GM08714 (cell line): Measurements from ENCODE around the gene RNASE8.
A peak's percentile ranks its signal among the peaks of the same experiment; 100 is the strongest.

Experiments
- H3K4me3 ChIP-seq: fragments of 200-500 bp; sonication (Bioruptor generic); 2 replicates; pipeline ENCODE4 v1.5.1; 2014; ENCODE audit warnings: mild to moderate bottlenecking, low read length, inconsistent platforms
- ZNF274 ChIP-seq: IDR thresholded peaks from 2 replicates; pipeline ENCODE4 v1.6.1; 2012; ENCODE audit warnings: mild to moderate bottlenecking, low read depth, low read length

RNASE8 gene

DNA sequence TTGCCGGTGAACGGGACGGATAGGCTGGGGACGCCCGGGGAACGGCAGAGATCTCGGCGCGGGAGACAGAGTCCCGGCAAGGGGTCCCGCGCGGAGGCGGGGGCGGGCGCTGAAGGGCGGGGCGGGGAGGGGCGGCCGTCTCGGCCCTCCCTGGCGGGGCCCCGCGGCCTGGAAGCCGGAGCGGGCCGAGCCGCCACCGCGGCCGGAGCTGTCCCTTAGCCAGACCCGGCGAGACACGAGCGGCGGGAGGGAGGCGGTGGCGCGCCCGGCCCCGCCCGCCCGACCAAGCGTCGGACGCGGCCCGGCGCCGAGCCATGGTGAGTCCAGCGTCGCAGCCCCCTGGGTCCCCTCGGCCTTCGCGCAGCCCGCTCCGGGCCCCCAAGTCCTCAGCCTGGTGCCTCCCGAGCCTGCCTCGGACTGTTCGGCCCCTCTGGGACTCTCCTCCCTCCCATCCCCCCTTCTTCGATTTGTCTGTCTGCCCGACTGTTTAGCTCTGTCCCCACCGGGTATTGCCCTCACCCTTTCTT lies 12.5 kb downstream of the RNASE8 start, which contains the start of gene ARHGEF40:
Gene ARHGEF40, plus strand, starts transcription at position 222 of the 527 bp plus-strand sequence. Its CDS starts 93 bp downstream, at position 315.
- TF ChIP-seq ZNF274: no peak
- H3K4me3 ChIP-seq: peak within 1 kb of the TSS; percentile 56; the same call in 1 of the 2 replicates

DNA sequence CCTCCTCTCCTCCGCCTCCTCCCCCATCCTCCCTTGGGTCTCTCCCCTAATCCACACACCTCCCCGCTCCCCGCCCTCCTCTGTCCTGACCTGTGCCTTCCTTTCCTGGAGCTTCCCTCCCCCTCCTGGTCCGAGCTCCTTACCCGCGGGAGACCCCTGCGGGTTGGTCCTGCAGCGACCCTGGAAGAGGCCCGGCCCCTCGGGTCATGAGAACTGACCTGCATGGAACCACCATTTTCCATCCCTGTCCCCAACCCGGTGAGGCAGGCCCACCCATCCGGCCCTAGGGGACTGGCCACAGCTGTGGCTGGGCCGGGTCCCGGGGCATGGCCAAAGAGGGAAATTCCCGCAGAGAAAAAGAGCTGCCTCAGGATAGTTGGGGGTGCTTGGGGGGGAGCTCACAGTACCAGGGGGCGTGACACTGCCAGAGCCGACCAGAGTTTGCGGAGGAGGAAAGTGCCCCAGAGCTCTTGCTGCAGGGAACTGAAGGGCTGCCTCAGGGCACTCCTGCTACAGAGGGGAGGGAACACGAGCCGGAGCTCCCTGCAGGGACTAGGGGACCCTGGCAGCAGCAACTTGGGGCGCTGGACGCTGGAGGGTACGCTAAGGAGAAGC lies 13.1 kb downstream of the RNASE8 start:
- peak overlapping the region; percentile 56; the same call in 1 of the 2 replicates for H3K4me3 ChIP-seq
- no peak for TF ChIP-seq ZNF274

DNA sequence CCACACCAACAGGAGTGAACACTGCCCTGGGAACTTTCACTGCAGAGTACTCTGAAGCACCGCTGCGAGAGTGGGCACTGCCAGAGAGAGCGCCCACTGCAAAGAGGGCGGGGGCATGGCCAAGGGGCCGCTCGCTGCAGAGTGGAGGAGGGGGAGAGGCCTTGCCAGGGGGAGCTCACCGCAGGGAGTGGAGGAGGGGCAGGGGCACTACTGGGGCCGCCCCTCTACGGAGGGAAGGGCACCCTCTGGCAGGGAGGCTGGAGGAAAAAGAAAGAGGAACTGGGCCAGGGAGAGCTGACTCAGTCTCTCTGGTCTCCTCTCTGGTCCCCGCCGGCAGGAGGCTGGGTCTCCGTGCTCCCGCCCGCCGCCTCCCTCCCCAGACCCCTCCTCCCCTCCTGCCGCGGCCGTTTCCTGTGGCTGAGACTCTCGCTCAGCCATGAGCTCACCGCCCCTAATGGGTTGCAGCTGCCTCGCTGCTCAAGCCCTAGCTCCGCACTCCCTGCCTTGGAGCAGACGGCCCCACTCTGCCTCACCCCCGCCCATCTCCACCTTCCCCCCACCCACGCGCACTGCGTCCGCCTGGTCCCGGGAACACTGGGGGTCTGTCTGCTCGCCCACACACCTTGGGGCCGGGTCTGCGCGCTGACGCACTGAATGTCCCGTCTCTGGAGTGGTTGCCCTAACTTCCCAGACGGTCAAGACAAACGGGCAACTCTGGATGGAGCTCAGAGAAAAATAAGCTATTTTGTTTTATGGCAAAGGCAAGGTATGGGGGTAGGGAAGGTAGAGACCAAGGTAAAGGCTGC lies 13.8 kb downstream of the RNASE8 start:
- TF ChIP-seq ZNF274: no peak

DNA sequence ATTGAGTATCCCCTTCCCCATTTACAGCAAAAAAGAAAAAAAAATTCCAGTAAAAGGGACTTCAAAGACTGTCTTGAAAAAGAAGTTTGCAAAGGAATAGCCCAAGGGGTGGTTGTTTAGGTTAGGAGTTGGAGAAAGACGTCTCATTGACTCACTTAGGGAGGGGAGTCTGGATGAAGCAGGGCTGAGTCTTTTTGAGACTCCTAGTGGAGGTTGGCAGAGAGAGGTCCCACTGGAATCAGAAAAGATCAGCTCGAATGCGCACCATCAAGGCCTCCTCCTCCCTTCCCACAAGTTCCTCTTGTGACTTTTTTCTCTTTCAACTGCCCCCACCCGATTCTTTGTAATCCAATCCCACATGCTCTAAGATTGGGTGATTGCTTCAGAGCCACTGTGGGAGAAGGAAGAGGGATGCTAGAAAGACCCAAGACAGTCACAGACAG lies 14.4 kb downstream of the RNASE8 start:
- no peak for TF ChIP-seq ZNF274
- peak overlapping the region; percentile 51; the same call in 1 of the 2 replicates for H3K4me3 ChIP-seq

More for the DNA sequence above, 13.8 kb downstream of the RNASE8 start:
- peak overlapping the region; percentile 56; the same call in 1 of the 2 replicates for H3K4me3 ChIP-seq

DNA sequence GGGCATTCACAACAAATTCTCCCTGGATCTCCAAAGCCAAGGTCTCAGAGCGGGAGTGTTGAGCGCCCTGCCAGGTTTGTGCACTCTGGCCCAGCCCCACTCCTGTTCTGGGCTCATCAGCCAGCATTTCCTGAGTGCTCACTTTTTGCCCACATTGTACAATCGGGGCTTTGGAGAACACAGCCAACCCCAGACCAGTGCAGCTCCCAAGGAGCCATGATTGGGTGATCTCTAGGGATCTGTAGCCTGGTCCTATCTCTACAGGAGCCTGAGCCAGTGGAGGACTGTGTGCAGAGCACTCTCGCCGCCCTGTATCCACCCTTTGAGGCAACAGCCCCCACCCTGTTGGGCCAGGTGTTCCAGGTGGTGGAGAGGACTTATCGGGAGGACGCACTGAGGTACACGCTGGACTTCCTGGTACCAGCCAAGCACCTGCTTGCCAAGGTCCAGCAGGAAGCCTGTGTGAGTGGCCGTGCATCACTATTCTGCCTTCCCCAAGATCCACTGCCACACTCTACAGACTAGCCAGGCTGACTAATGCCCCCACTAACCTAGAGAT lies 15.2 kb downstream of the RNASE8 start:
- H3K4me3 ChIP-seq: no peak overlapping the region
- no peak for TF ChIP-seq ZNF274

DNA sequence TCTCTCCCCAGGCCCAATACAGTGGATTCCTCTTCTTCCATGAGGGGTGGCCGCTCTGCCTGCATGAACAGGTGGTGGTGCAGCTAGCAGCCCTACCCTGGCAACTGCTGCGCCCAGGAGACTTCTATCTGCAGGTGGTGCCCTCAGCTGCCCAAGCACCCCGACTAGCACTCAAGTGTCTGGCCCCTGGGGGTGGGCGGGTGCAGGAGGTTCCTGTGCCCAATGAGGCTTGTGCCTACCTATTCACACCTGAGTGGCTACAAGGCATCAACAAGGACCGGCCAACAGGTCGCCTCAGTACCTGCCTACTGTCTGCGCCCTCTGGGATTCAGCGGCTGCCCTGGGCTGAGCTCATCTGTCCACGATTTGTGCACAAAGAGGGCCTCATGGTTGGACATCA lies 16.3 kb downstream of the RNASE8 start:
- TF ChIP-seq ZNF274: no peak
- H3K4me3 ChIP-seq: no peak overlapping the region

DNA sequence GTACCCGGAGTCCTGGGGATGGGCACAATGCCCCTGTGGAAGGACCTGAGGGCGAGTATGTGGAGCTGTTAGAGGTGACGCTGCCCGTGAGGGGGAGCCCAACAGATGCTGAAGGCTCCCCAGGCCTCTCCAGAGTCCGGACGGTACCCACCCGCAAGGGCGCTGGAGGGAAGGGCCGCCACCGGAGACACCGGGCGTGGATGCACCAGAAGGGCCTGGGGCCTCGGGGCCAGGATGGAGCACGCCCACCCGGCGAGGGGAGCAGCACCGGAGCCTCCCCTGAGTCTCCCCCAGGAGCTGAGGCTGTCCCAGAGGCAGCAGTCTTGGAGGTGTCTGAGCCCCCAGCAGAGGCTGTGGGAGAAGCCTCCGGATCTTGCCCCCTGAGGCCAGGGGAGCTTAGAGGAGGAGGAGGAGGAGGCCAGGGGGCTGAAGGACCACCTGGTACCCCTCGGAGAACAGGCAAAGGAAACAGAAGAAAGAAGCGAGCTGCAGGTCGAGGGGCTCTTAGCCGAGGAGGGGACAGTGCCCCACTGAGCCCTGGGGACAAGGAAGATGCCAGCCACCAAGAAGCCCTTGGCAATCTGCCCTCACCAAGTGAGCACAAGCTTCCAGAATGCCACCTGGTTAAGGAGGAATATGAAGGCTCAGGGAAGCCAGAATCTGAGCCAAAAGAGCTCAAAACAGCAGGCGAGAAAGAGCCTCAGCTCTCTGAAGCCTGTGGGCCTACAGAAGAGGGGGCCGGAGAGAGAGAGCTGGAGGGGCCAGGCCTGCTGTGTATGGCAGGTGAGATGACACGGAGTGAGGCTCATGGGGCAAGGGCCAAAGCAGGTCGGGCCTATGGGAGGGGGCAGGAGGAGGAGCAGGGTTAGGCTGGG lies 17.0 kb downstream of the RNASE8 start:
- TF ChIP-seq ZNF274: no peak
- no peak overlapping the region for H3K4me3 ChIP-seq

DNA sequence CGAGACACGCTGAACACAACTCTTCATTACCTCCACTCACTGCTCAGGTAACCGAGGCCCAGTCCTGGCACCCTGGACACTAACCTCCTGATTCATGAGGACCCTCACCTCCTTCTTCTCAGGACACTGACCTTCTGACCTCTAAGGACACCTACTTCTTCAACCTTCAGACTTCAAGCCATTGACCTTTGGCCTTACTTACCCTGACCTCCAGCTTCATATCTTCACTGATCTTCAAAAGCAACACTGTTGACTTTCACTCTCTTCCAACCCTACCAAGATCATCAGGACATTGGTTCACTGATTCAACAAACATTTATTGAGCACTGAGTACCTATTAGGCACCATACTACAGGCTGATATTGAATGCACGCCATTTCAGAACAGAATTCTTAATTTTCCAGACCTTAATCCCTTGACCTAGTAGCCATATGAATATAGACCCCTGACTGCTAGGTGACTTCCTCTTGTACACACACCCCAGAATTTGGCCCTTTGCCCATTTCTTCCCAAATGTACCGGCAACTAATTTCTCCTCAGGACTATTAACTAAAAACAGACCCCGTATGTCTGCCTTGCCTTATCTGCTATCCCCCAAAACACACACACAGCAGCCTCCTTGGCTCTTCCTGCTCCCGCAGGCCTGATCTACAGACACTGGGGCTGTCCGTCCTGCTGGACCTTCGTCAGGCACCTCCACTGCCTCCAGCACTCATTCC lies 18.3 kb downstream of the RNASE8 start:
- H3K4me3 ChIP-seq: no peak overlapping the region
- TF ChIP-seq ZNF274: no peak

DNA sequence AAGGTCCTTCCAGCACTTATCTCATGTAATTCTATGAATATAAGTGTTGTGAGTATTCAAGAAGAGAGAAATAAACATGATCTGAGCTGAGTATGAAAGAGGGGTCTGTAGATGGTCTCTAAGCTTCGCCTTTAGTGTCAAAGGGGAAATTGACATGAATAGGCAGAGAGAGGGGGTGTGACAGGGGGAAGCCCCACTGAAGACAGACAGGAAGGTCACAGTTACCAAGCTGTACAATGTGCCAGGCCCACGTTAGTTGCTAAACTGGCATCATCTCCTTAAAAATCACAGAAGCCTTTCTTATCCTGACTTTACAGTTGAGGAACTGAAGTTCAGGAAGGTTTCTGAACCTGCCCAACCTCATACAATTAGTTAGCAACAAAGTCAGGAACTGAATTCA lies 20.1 kb downstream of the RNASE8 start:
- no peak for TF ChIP-seq ZNF274
- no peak overlapping the region for H3K4me3 ChIP-seq

DNA sequence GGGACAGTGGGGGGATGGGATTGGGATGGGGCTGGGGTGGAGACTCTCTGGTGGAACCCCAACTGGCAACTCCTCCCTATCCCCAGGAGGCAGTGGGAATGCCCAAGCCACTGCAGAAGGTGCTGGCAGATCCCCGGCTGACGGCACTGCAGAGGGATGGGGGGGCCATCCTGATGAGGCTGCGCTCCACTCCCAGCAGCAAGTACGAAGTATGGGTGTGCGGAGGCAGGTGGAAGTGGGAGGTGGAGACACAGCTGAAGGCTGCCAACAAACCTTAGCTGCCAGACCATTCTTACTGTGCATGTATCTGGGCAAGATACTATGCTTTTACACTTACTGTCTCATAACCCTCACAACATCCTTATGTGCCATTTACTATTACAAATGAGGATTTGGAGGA lies 20.7 kb downstream of the RNASE8 start:
- no peak for TF ChIP-seq ZNF274
- H3K4me3 ChIP-seq: no peak overlapping the region

DNA sequence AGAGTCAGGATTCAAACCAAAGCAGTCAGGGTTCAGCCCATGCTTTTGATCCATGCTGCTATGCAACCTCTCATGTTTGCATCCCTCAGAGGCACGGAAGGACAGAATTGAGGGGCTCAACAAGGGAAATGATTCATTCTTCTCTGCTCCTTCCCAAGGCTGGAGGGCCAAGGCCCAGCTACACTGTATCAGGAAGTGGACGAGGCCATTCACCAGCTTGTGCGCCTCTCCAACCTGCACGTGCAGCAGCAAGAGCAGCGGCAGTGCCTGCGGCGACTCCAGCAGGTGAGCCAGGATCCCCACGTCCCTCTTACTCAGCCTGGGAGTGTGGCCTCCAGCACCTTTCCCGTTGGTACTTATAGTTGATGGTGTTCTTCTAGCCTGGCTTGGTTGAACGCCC lies 21.1 kb downstream of the RNASE8 start:
- TF ChIP-seq ZNF274: no peak
- H3K4me3 ChIP-seq: no peak overlapping the region

DNA sequence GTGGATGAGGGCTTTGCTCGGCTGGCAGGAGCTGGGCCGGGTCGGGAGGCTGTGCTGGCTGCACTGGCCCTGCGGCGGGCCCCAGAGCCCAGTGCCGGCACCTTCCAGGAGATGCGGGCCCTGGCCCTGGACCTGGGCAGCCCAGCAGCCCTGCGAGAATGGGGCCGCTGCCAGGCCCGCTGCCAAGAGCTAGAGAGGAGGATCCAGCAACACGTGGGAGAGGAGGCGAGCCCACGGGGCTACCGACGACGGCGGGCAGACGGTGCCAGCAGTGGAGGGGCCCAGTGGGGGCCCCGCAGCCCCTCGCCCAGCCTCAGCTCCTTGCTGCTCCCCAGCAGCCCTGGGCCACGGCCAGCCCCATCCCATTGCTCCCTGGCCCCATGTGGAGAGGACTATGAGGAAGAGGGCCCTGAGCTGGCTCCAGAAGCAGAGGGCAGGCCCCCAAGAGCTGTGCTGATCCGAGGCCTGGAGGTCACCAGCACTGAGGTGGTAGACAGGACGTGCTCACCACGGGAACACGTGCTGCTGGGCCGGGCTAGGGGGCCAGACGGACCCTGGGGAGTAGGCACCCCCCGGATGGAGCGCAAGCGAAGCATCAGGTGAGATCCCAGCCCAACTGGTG lies 24.0 kb downstream of the RNASE8 start:
- no peak overlapping the region for H3K4me3 ChIP-seq
- no peak for TF ChIP-seq ZNF274

DNA sequence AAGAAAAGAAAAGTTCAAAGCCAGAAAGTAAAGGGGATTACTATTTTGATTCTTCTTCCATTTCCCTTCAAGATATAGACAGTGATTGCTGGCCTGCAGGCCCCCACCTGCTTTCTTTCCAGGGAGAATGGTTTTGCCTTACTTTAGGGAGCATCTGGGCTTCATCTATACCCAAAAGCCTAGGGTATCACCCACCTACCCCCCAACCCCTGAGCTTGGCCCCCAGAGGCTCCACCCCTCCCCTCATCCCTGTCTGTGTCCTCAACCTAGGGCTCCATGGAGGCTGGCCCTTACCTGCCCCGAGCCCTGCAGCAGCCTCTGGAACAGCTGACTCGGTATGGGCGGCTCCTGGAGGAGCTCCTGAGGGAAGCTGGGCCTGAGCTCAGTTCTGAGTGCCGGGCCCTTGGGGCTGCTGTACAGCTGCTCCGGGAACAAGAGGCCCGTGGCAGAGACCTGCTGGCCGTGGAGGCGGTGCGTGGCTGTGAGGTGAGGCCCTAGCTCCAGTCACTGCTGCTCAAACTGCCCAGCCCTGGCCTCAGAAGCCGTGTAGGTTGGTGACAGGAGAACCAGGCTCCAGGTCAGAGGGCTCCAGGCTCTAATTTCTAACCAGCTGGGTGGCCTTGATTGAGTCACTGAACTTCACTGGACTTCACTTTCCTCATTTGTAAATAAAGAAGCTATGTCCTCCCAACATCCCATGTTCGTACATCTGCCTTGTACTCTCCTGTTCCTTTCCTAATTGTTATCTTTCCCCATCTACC lies 26.1 kb downstream of the RNASE8 start:
- TF ChIP-seq ZNF274: no peak
- no peak overlapping the region for H3K4me3 ChIP-seq
